NCI-H2029 treated with DMSO at 0.1 percent for 48 hours (cell line): ENCODE results near the gene CRADD.
"Not testable (repeated sequence)": the region's sequence is repeated elsewhere in the genome, so short reads cannot be mapped to it uniquely, and the experiment has no call there.

Experiments used
- DNase-seq: peaks from one replicate; lab custom pipeline; 2025; lab: John Stamatoyannopoulos, UW

Gene CRADD

GRCh38 chr12:93706824-93707223 lies 29.6 kb downstream of the CRADD start:
- DNase-seq: no peak

- no peak for DNase-seq
These were observed 30.7 kb downstream of the CRADD start for GRCh38 chr12:93707836-93708235.

GRCh38 chr12:93708952-93709351 lies 31.8 kb downstream of the CRADD start:
- DNase-seq: no peak

- no peak for DNase-seq
These were observed 32.2 kb downstream of the CRADD start for GRCh38 chr12:93709386-93709785.

- DNase-seq: no peak
These were observed 33.4 kb downstream of the CRADD start for GRCh38 chr12:93710574-93710926.

DNA sequence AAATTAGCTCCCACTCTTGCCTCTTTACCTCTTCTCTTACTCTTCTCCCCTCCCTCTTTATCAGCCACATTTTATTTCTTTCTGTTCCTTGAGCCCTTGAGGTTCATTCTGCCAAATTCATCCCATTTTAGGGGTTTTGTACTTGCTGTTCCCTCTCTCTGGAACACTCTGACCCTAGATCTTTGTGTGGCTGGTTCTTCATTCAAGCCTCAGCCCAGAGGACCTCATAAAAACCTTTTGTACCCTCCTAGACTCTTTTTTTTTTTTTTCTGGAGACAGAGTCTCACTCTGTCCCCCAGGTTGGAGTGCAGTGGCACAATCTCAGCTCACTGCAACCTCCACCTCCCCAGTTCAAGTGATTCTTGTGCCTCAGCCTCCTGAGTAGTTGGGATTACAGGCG lies 34.3 kb downstream of the CRADD start:
- not testable (repeated sequence) for DNase-seq

GRCh38 chr12:93712200-93712599 lies 35.0 kb downstream of the CRADD start:
- DNase-seq: no peak

DNA sequence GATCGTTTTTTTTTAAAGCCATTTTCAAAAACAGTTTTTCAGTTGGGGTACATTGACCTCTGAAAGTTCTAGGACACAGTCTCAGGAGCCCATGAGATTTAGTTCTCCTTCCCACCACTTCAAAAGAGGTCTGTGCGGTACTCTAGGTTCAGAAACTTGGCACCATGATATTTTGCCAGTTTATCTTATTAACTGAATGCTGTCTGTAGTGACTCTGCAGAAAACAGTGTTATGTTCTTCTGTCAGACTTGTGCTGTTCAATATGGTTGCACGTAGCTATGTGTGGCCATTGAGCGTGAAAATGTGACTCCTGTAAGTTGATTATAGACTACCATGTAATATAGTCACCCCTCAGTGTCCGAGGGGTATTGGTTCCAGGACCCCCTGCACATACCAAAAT lies 35.9 kb downstream of the CRADD start:
- DNase-seq: no peak

GRCh38 chr12:93713800-93714199 lies 36.6 kb downstream of the CRADD start:
- no peak for DNase-seq

DNA sequence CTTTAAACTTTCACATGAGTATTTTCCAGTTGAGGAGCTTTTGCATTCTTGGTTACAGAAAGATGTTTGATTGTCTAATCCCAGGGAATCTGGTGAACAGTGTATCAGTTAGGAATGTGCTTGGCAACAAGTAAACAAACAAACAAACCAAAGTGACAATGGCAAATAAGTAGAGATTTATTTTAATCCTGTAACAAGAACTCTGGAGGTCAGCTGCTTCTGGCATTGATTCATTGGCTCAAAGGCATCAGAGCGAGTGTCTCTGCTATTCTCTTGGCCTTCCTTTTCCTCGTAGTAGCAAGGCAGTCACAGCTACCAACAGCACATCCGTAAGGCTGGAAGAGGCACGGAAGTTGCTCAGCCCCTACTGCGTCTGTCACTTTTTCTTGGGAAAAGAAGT lies 37.2 kb downstream of the CRADD start:
- DNase-seq: no peak

DNA sequence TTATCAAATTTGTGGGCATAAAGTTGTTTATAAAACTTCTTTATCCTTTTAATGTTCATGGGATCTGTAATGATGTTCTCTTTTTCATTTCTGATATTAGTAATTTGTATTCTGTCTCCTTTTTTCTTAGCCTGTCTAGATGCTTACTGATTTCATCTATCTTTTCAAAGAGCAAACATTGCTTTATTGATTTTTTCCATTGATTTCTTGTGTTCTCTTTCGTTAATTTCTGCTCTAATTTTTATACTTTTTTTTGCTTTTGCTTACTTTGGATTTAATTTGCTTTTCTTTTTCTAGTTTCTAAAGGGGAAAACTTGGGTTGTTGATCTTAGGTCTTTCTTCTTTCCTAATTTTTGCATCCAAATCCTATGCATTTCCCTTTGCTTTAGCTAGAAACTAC lies 42.5 kb downstream of the CRADD start:
- no peak for DNase-seq

- DNase-seq: no peak
These were observed 43.4 kb downstream of the CRADD start for GRCh38 chr12:93720559-93720958.

GRCh38 chr12:93722179-93722578 lies 45.0 kb downstream of the CRADD start:
- no peak for DNase-seq

DNA sequence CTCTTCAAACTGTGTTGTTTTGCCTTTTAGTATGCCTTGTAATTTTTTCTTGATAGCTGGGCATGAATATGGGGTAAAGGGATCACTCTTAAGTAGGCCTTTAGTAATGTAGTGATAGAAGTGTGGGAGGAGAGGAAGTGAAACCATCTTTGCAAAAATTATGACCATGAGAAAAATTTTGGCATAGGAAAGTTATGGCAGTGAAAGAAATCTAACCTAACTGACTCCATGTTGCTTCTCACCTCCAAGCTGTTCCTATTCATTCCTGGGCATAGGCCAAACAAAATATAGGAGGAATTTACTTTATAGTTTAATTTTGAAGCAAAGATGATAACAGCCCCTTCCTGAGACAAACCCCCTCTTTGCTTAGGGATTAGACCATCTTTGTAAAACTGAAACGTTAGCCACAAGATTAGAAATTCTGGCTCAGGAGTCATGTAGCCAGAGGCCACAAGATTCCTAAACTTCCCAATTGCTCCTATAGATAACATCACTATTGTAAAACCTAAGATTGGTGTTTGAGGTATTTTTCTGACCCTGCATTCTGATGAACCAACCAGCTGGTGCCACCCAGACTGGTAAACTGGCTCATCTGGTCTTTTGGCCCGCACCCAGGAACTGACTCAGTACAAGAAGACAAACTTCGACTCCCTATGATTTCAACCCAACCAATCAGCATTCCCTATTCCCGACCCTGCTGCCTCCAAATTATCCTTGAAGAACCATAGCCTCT lies 45.8 kb downstream of the CRADD start:
- DNase-seq: no peak

DNA sequence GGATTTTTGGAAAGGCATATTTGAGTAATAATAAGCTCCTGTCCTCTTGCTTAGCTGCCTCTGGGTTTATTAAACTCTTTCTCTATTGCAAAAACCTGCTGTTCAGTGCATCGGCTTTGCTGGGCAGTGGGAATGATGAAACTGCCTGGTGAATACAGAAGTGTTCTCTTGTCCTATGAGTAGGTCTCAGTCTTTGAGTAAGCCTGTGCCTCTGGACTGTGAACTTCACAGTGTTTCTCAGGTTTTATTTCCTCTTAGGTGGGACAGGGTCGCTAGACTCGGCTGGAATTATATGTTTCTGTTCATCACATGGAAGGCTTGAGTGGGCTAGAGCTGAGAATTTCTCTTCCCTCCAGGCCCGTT lies 46.4 kb downstream of the CRADD start:
- no peak for DNase-seq

DNA sequence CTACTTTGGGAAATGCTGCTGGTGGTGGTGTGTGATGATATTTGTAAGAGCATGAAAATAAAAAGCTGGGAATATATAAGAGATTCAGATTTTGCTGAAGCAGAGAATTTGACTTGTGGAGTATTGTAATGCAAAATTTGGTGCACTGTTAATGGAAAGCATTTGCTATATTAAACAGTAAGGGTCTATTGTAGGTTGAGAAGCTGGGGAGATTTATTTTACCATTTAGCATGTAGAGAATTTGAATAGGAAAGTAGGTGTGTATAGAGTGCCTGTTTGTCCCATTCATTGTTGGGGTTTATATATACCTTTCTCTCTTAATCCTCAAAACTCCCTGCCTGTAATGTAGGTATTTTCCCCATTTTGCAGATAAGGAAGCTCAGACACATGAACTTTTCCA lies 48.4 kb downstream of the CRADD start:
- DNase-seq: no peak

DNA sequence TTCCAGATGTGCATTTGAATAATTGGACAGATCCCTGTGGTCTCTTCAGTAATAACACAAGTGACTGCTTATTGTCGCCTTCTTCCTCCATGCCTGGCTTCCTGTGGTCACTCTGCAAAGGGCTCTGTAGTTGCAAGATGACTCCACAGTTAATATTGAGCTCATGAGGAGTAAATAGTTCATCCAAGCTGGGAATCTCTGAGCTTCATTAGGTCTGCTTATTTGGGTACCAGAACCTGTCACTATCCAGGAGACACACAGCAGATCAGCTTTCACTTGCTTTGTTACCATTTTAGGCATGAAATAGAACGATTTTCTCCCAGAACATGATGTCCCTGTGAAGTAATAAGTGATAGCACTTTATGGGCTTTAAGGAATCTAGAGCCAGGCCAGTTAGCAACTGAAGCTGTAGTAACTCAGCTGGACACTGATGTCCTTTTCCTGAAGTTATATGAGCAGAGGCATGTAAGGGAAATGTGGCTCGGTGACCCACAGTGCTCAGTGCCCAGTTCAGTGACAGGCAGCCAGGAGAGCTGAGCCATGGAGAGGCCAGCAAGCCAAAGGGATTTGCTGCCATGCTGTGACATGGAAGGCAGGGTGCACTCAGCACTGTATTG lies 50.1 kb downstream of the CRADD start:
- no peak for DNase-seq

DNA sequence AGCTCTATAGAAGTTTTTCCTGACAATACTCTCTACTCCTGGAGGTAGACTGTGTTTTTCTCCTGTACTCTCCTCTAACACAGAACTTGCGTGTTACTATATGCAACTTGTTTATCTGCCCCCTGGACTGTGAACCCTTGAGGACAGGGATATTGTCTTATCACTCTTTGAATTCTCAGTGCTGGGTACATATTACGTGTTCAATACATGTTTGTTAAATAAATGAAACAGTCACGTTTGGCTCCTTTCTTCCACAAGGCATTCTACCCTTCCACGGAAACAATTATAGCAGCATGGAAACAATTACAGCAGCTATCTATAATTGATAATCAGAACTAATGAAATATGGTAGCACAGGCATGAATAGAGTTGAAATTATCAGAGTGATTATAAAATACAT lies 50.7 kb downstream of the CRADD start:
- DNase-seq: no peak

GRCh38 chr12:93729934-93730333 lies 52.8 kb downstream of the CRADD start:
- no peak for DNase-seq

- no peak for DNase-seq
These were observed 56.2 kb downstream of the CRADD start for GRCh38 chr12:93733358-93733757.

- DNase-seq: no peak
These were observed 56.8 kb downstream of the CRADD start for GRCh38 chr12:93733928-93734327.

GRCh38 chr12:93734784-93735183 lies 57.6 kb downstream of the CRADD start:
- DNase-seq: no peak

GRCh38 chr12:93736640-93737178 lies 59.5 kb downstream of the CRADD start:
- DNase-seq: no peak
